ENCODE measurements around the gene CHRM4. TPM values are rescaled to one million over a fixed set of nuclear protein-coding genes. Genes with fewer than 3 reads are reported as not detected.
A peak's percentile ranks its signal among the peaks of the same experiment; 100 is the strongest.

CHRM4 gene
- total RNA-seq, 4 donors from 2014 or later = 0.22 TPM; not detected in 3

DNA sequence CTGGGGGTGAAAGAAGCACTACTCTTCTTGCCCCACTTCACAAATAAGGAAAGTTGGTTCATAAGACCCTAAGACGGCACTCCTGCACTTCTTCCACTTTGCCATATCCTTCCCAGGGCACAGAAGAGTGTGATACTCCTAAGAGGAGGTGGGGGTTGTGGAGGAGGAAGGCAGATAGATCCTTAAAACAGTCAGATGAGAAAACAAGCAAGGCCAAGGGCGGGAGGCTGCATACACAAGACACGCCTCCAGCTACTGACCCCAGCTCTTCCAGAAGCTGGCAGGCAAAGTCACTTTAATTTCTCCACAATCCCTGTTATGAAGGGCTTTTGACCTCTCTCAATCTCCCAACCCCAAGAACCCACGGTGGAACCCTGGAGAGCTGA, 1.6 kb upstream of the CHRM4 start:
- H3K9me3 ChIP-seq = no peaks in the 10 kb centered on the region
- no peak for TF ChIP-seq POLR2A (IDR thresholded peaks at IDR 0.05)
- TF ChIP-seq, protein P1, sequence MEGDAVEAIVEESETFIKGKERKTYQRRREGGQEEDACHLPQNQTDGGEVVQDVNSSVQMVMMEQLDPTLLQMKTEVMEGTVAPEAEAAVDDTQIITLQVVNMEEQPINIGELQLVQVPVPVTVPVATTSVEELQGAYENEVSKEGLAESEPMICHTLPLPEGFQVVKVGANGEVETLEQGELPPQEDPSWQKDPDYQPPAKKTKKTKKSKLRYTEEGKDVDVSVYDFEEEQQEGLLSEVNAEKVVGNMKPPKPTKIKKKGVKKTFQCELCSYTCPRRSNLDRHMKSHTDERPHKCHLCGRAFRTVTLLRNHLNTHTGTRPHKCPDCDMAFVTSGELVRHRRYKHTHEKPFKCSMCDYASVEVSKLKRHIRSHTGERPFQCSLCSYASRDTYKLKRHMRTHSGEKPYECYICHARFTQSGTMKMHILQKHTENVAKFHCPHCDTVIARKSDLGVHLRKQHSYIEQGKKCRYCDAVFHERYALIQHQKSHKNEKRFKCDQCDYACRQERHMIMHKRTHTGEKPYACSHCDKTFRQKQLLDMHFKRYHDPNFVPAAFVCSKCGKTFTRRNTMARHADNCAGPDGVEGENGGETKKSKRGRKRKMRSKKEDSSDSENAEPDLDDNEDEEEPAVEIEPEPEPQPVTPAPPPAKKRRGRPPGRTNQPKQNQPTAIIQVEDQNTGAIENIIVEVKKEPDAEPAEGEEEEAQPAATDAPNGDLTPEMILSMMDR (IDR thresholded peaks at IDR 0.05) = no peak
- H3K36me3 ChIP-seq = peaks cover 15 to 16% of the 10 kb centered on the region in 2 donors
- H3K27me3 ChIP-seq = peaks cover 14% of the 10 kb centered on the region
- H3K4me3 ChIP-seq (replicated peaks in 1 of 3) = peak overlapping the region in 1 of 3 donors; percentile 25
- intact Hi-C loops (cut with DNase I) = loop anchor here (5.0 to 10.0 kb wide), 2 partner anchors 134 to 222 kb away; partner anchors contain the start of genes ATG13 and HARBI1
- H3K4me1 ChIP-seq = peaks cover 19 to 39% of the 10 kb centered on the region in 2 donors
- H3K27ac ChIP-seq = no peak overlapping the region
- 55 to 58% methylated on average over 4 of the region's 4 CpGs for WGBS, 2 donors
- no peak for DNase-seq

DNA sequence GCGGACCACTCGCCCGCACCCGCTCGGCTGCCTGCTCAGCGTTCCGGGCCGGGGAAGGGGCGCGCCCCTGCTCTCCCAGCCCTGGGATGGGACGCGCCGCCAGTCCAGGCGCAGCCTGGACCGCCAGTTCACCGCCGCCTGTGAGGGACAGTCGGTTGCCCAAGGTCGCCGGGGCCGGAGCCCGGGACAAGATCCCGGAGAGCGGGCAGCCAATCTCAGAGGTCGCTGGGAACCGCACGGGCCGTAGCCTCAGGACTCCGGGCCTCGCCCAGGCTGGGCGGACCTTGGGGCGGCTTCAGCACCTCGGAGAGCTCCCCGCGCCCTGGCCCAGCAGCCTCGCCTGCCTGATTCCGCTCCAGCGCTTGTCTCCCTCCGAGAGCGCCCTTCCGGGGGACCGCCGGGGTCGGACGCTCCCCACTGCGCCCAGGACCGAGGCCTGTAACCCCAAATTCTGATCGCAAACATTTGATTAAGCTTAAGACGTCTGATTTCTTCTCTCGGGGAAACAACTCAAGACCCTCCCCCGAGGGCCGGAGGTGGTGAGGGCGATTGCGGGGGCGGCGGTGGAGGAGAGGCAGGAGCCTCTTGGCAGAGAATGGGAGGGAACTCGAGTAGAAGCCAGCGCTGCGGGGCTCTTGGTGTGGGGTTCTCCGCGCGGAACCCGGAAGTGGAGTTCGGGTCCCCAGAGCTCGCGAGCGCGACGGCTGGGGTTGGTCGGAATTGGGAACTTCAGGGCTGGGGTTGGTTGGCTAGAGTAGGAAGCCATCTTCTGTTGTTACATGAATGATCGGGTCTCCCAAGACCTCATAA, 1.1 kb upstream of the CHRM4 start:
- peak; percentile 82 to 86 for DNase-seq
- WGBS, 2 donors = 4 to 5% methylated on average over 21 to 56 of the region's 71 CpGs

DNA sequence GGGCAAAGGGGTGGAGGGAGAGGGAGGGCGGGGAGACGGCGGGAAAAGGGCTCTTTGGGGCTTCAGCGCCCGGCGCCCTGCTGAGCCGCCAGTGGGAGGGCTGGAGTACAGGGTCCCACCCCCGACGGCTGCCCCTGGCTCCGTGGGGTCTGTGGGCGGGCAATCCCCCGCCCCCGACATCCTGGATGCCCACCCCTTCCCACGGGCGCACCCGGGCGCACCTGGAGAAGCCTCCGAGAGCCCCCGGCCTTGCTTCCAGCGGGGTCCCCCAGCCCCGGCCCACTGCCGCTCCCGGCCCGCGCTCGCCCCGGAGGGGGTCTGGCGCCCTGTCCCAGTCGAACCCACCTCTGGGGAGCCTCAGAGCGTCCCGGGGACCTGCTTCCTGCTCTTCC, 394 bp downstream of the CHRM4 start:
- intact Hi-C loops (cut with DNase I) = loop anchor here (5.0 to 10.0 kb wide), 2 partner anchors 136 to 224 kb away; partner anchors contain the start of genes ATG13 and HARBI1
- Histone ChIP-seq H3K27ac (no peak overlapping the region), H3K4me3 (replicated peaks in 1 of 3) (no peak overlapping the region), H3K27me3 (peaks cover 14% of the 10 kb centered on the region), H3K4me1 (peaks cover 19 to 39% of the 10 kb centered on the region in 2 donors), H3K36me3 (no peaks in the 10 kb centered on the region), H3K9me3 (no peaks in the 10 kb centered on the region)
- 2% methylated on average over 10 of the region's 31 CpGs; no CpG with 5 or more reads in 1 of the 2 donors for WGBS, 2 donors
- DNase-seq = no peak
- TF ChIP-seq, protein P1 (IDR thresholded peaks at IDR 0.05) = no peak
- no peak for TF ChIP-seq POLR2A (IDR thresholded peaks at IDR 0.05)

More for the DNA sequence above, 1.1 kb upstream of the CHRM4 start:
- Histone ChIP-seq H3K27me3 (peaks cover 14% of the 10 kb centered on the region), H3K27ac (no peak overlapping the region), H3K9me3 (no peaks in the 10 kb centered on the region), H3K36me3 (peaks cover 10 to 12% of the 10 kb centered on the region in 2 donors), H3K4me3 (replicated peaks in 1 of 3) (peak overlapping the region in 1 of 3 donors; percentile 25), H3K4me1 (peaks cover 19 to 39% of the 10 kb centered on the region in 2 donors)
- intact Hi-C loops (cut with DNase I) = loop anchor here (5.0 to 10.0 kb wide), 2 partner anchors 135 to 222 kb away; partner anchors contain the start of genes ATG13 and HARBI1
- TF ChIP-seq, protein P1 (IDR thresholded peaks at IDR 0.05) = no peak
- no peak for TF ChIP-seq POLR2A (IDR thresholded peaks at IDR 0.05)

DNA sequence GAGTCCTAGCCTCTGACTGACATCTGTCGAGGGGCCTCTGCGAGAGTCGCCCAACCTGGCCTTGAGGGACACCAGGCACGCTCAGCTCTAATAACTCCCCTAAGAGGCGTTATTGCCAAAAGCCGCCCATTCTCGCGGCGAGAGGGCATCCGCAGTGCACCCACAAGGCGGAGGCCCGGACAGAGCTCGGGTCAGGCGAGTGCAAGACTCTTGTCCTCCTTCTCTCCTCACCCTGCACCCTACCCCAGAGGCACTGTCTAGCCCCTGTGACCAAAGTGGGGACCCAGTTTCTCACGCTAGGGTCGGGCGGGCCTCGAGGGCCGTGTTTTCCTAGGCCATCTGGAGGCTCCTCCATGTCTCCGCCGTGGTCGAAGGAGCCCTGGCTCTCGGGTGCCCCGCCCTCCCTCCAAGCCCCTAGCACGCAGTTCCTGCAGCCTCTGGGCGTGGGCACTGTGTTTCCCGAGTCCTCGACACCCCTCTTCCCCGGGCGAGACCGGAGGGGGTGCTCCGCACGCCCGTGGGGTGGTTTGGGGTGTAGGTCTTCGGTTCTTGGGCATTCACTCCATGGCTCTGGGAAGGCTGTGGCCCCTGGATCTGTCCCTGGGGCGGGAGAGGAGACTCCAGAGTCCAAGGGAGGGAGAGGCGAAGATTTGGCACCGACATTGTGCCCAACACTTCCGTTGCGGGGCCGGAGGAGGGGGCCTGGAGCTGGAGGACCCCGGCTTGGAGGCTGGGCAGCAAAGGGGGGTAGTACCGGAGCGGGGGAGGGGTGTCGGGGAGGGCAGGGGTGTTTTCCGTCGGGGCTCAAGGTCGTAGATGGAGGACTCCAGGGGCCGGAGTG, 1.0 kb downstream of the CHRM4 start:
- H3K27me3 ChIP-seq = peaks cover 14% of the 10 kb centered on the region
- H3K9me3 ChIP-seq = no peaks in the 10 kb centered on the region
- no peak overlapping the region for H3K27ac ChIP-seq
- DNase-seq = no peak
- no peak overlapping the region for H3K4me3 ChIP-seq (replicated peaks in 1 of 3)
- 12 to 14% methylated on average over 16 to 19 of the region's 49 CpGs for WGBS, 2 donors
- intact Hi-C loops (cut with DNase I) = loop anchor here (5.0 to 10.0 kb wide), 2 partner anchors 137 to 224 kb away; partner anchors contain the start of genes ATG13 and HARBI1
- peaks cover 19 to 39% of the 10 kb centered on the region in 2 donors for H3K4me1 ChIP-seq
- H3K36me3 ChIP-seq = no peaks in the 10 kb centered on the region
- TF ChIP-seq POLR2A (IDR thresholded peaks at IDR 0.05) = no peak
- TF ChIP-seq, protein P1 (IDR thresholded peaks at IDR 0.05) = no peak
